Measurements from ENCODE around the gene RGS18.

- TF ChIP-seq EZH2phosphoT487 (IDR thresholded peaks at IDR 0.05; ENCODE audit: borderline replicate concordance): no peak
- TF ChIP-seq, protein P1, sequence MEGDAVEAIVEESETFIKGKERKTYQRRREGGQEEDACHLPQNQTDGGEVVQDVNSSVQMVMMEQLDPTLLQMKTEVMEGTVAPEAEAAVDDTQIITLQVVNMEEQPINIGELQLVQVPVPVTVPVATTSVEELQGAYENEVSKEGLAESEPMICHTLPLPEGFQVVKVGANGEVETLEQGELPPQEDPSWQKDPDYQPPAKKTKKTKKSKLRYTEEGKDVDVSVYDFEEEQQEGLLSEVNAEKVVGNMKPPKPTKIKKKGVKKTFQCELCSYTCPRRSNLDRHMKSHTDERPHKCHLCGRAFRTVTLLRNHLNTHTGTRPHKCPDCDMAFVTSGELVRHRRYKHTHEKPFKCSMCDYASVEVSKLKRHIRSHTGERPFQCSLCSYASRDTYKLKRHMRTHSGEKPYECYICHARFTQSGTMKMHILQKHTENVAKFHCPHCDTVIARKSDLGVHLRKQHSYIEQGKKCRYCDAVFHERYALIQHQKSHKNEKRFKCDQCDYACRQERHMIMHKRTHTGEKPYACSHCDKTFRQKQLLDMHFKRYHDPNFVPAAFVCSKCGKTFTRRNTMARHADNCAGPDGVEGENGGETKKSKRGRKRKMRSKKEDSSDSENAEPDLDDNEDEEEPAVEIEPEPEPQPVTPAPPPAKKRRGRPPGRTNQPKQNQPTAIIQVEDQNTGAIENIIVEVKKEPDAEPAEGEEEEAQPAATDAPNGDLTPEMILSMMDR (conservative IDR thresholded peaks at IDR 0.05; ENCODE audit: low read length): no peak
Observed at GRCh38 chr1:192159781-192160180, 1.5 kb downstream of the RGS18 start.
